B cell (primary cell): Measurements from ENCODE around the gene MTUS2. TPM values are rescaled to one million over a fixed set of nuclear protein-coding genes. Genes with fewer than 3 reads are reported as not detected.

ENCODE experiments used
- ATAC-seq: fragments of 200-7000 bp; cut with Tn5 transposase; one replicate; pipeline ENCODE4 v1.10.0; 2021; ENCODE audit warnings: low read depth, mild to moderate bottlenecking, moderate number of reproducible peaks, moderate library complexity
- CTCF ChIA-PET: fragments of 350-600 bp; sonication (Branson Sonifier 250); formaldehyde crosslinking; loops from one replicate; lab custom pipeline; 2021; ENCODE audit warnings: antibody characterized with exemption, inconsistent platforms; lab: Charles Lee
- POLR2A ChIA-PET: fragments of 350-600 bp; sonication (Branson Sonifier 250); formaldehyde crosslinking; loops from one replicate; lab custom pipeline; 2021; ENCODE audit warnings: antibody characterized with exemption; lab: Charles Lee
- DNase-seq: peaks from one replicate; pipeline ENCODE4 v3.0.0; 2013
- H2AFZ ChIP-seq: 2 replicates; pipeline ENCODE4 v1.6.1; 2012; ENCODE audit warnings: mild to moderate bottlenecking, low read depth, low read length; ENCODE audit not compliant: insufficient read depth, poor library complexity, severe bottlenecking
- H3K27ac ChIP-seq, 2 donors: 1 replicate in 1 of 2; 2 replicates in 1 of 2; pipeline ENCODE4 v1.5.1; 2012 to 2013; ENCODE audit warnings: low read length in 2 of 2, mild to moderate bottlenecking in 2 of 2, moderate library complexity in 1 of 2
- H3K27me3 ChIP-seq, 4 experiments: fragments of 200-600 bp in 1 of 4; sonication (generic) in 1 of 4; replicated peaks in 1 of 4; 1 replicate in 2 of 4; 2 replicates in 2 of 4; pipeline versions ENCODE4 v1.6.1 to v1.7.0; 2013 to 2016; ENCODE audit warnings: low read length in 3 of 4, mild to moderate bottlenecking in 2 of 4, mixed read lengths in 1 of 4, moderate library complexity in 1 of 4; ENCODE audit not compliant: insufficient read depth in 4 of 4, control insufficient read depth in 3 of 4; ENCODE audit errors: control extremely low read depth in 1 of 4
- H3K36me3 ChIP-seq, 2 experiments: replicated peaks in 1 of 2; 1 replicate in 1 of 2; 2 replicates in 1 of 2; pipeline versions ENCODE4 v1.6.1 to v1.7.1; 2013; ENCODE audit warnings: low read length in 1 of 2; ENCODE audit not compliant: insufficient read depth in 2 of 2, control insufficient read depth in 1 of 2; ENCODE audit errors: control extremely low read depth in 1 of 2, extremely low read depth in 1 of 2
- H3K4me1 ChIP-seq, 2 donors: fragments of 200-600 bp in 1 of 2; sonication (generic) in 1 of 2; 1 replicate in 1 of 2; 2 replicates in 1 of 2; pipeline versions ENCODE4 v1.5.1 to v1.6.1; 2013 to 2017; ENCODE audit warnings: low read length in 2 of 2; ENCODE audit not compliant: control insufficient read depth in 2 of 2, insufficient read depth in 2 of 2
- H3K4me2 ChIP-seq: replicated peaks from 2 replicates; pipeline ENCODE3; 2012; ENCODE audit warnings: mild to moderate bottlenecking, low read depth, low read length; ENCODE audit not compliant: poor library complexity, severe bottlenecking
- H3K4me3 ChIP-seq, 5 experiments: fragments of 200-600 bp in 1 of 5; sonication (generic) in 1 of 5; 1 replicate in 3 of 5; 2 replicates in 2 of 5; pipeline versions ENCODE4 v1.5.1 to v1.7.0; 2011 to 2016; ENCODE audit warnings: low read length in 4 of 5, mild to moderate bottlenecking in 4 of 5, low read depth in 2 of 5, control low read depth in 1 of 5, moderate library complexity in 1 of 5; ENCODE audit not compliant: insufficient read depth in 1 of 5; ENCODE audit errors: control extremely low read depth in 1 of 5, extremely low read depth in 1 of 5
- H3K79me2 ChIP-seq: fragments of 200-600 bp; sonication (generic); one replicate; pipeline ENCODE4 v1.6.0; 2016; ENCODE audit warnings: low read length; ENCODE audit not compliant: control insufficient read depth, insufficient read depth
- H3K9ac ChIP-seq: fragments of 200-600 bp; sonication (generic); 2 replicates; pipeline ENCODE4 v1.6.1; 2017; ENCODE audit warnings: mild to moderate bottlenecking, low read length, moderate library complexity
- H3K9me3 ChIP-seq, 3 donors: one replicate each; pipeline versions ENCODE4 v1.6.1 to v1.7.1; 2013; ENCODE audit warnings: low read length in 2 of 3; ENCODE audit not compliant: control insufficient read depth in 2 of 3, insufficient read depth in 1 of 3; ENCODE audit errors: control extremely low read depth in 1 of 3
- H4K20me1 ChIP-seq: 2 replicates; pipeline ENCODE4 v1.6.0; 2012; ENCODE audit warnings: mild to moderate bottlenecking, low read length; ENCODE audit not compliant: insufficient read depth, control insufficient read depth, poor library complexity, severe bottlenecking
- H3K27ac Mint-ChIP-seq: one replicate; pipeline ENCODE4 v1.8.0; 2021; ENCODE audit warnings: mixed read lengths
- H3K27me3 Mint-ChIP-seq: one replicate; pipeline ENCODE4 v1.8.0; 2021; ENCODE audit warnings: mixed read lengths
- H3K4me1 Mint-ChIP-seq: one replicate; pipeline ENCODE4 v1.8.0; 2021; ENCODE audit warnings: mixed read lengths
- H3K4me3 Mint-ChIP-seq: one replicate; pipeline ENCODE4 v1.8.0; 2021; ENCODE audit warnings: mixed read lengths
- H3K9me3 Mint-ChIP-seq: one replicate; pipeline ENCODE4 v1.8.0; 2022; ENCODE audit warnings: mixed read lengths; ENCODE audit not compliant: insufficient read depth
- EZH2 ChIP-seq: IDR thresholded peaks from 2 replicates; pipeline ENCODE4 v1.6.1; 2012; ENCODE audit warnings: borderline replicate concordance, low read depth, mild to moderate bottlenecking, moderate library complexity, low read length; ENCODE audit not compliant: insufficient read depth, poor library complexity, severe bottlenecking
- WGBS: methylation state at CpG from one replicate; pipeline ENCODE4 v1.1.5; 2013; ENCODE audit warnings: missing lambda C conversion rate; ENCODE audit not compliant: insufficient coverage; 5-methylcytosine and 5-hydroxymethylcytosine counted together
- intact Hi-C: fragments of 100-400 bp; cut with micrococcal nuclease; formaldehyde crosslinking; loops from one replicate; pipeline ENCODE4 v1.10.0; 2022
- polyA plus RNA-seq: library from polyadenylated mRNA; depleted of rRNA; stranded (reverse); fragments of >200 nt; gene quantifications from 2 replicates; pipeline ENCODE4 v1.2.3, GENCODE V29; 2012
- total RNA-seq, 2 donors: library from RNA; stranded (reverse); fragments of 120-200 nt in 1 of 2; gene quantifications; 1 replicate in 1 of 2; 2 replicates in 1 of 2; pipeline versions ENCODE4 v1.2.3 to v1.2.4, GENCODE V29; 2013 to 2022
- TF ChIP-seq, protein P1 (sequence below): fragments of 200-600 bp; IDR thresholded peaks from one replicate; pipeline ENCODE4 v1.8.0; 2022; ENCODE audit warnings: antibody characterized with exemption, mild to moderate bottlenecking

The MTUS2 gene
- total and polyA plus RNA-seq, 2 donors (not counting 1 experiment from before 2014, with no cell fraction given): 0.12 TPM; not detected in 1

GRCh38 chr13:29446016-29446415 lies 625.9 kb downstream of the MTUS2 start:
- peaks cover 53% of the 10 kb centered on the region for H3K27me3 Mint-ChIP-seq
- Histone ChIP-seq H3K79me2 (no peaks in the 10 kb centered on the region), H3K27me3 (peaks cover 0 to 10% (median 2%) of the 10 kb centered on the region in 4 experiments), H3K36me3 (no peaks in the 10 kb centered on the region), H4K20me1 (no peaks in the 10 kb centered on the region), H3K4me3 (no peak overlapping the region), H3K9me3 (no peaks in the 10 kb centered on the region), H3K4me1 (no peaks in the 10 kb centered on the region), H2AFZ (no peak overlapping the region), H3K4me2 (no peak overlapping the region), H3K27ac (no peak overlapping the region), H3K9ac (no peak overlapping the region)
- intact Hi-C loops: no loop called here
- no peak overlapping the region for H3K4me3 Mint-ChIP-seq
- no peak for TF ChIP-seq EZH2
- TF ChIP-seq, protein P1, sequence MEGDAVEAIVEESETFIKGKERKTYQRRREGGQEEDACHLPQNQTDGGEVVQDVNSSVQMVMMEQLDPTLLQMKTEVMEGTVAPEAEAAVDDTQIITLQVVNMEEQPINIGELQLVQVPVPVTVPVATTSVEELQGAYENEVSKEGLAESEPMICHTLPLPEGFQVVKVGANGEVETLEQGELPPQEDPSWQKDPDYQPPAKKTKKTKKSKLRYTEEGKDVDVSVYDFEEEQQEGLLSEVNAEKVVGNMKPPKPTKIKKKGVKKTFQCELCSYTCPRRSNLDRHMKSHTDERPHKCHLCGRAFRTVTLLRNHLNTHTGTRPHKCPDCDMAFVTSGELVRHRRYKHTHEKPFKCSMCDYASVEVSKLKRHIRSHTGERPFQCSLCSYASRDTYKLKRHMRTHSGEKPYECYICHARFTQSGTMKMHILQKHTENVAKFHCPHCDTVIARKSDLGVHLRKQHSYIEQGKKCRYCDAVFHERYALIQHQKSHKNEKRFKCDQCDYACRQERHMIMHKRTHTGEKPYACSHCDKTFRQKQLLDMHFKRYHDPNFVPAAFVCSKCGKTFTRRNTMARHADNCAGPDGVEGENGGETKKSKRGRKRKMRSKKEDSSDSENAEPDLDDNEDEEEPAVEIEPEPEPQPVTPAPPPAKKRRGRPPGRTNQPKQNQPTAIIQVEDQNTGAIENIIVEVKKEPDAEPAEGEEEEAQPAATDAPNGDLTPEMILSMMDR: no peak
- POLR2A ChIA-PET: no interaction called here
- H3K27ac Mint-ChIP-seq: no peak overlapping the region
- ATAC-seq: no peak
- no CpG with 5 or more reads among the region's 3 CpGs for WGBS
- H3K9me3 Mint-ChIP-seq: no peaks in the 10 kb centered on the region
- CTCF ChIA-PET: no interaction called here
- no peaks in the 10 kb centered on the region for H3K4me1 Mint-ChIP-seq
- DNase-seq: no peak

GRCh38 chr13:29448174-29448573 lies 628.0 kb downstream of the MTUS2 start:
- WGBS: 100% methylated on average over 1 of the region's 2 CpGs
- Histone ChIP-seq H3K4me3 (no peak overlapping the region), H3K9ac (no peak overlapping the region), H3K79me2 (no peaks in the 10 kb centered on the region), H3K27ac (no peak overlapping the region), H3K4me1 (no peaks in the 10 kb centered on the region), H2AFZ (no peak overlapping the region), H4K20me1 (no peaks in the 10 kb centered on the region), H3K27me3 (peaks cover 0 to 5% (median 2%) of the 10 kb centered on the region in 4 experiments), H3K9me3 (no peaks in the 10 kb centered on the region), H3K4me2 (no peak overlapping the region), H3K36me3 (no peaks in the 10 kb centered on the region)
- Mint-ChIP-seq H3K27me3 (peaks cover 52% of the 10 kb centered on the region), H3K9me3 (no peaks in the 10 kb centered on the region), H3K4me1 (no peaks in the 10 kb centered on the region), H3K27ac (no peak overlapping the region), H3K4me3 (no peak overlapping the region)
- TF ChIP-seq EZH2: no peak
- TF ChIP-seq, protein P1: no peak
- ChIA-PET CTCF (interaction anchor here (0.7 kb wide), 1 partner anchor 25 kb away, joined by 3 read pairs; no protein-coding TSS in a partner anchor), POLR2A (no interaction called here)
- DNase-seq (no peak), ATAC-seq (no peak)
- intact Hi-C loops: no loop called here
